GM12878 (cell line): Measurements from ENCODE around the gene BSN. TPM values are rescaled to one million over a fixed set of nuclear protein-coding genes. Genes with fewer than 3 reads are reported as not detected.

Experiments used
- ATAC-seq: fragments of 200-7000 bp; cut with Tn5 transposase; 3 replicates; pipeline ENCODE4 v1.9.1; 2020; ENCODE audit warnings: mild to moderate bottlenecking, moderate library complexity
- BruUV-seq: library from RNA; stranded (reverse); fragments of 400-500 nt; replicated peaks from 2 replicates; lab custom pipeline; 2021; lab: Mats Ljungman, UMichigan
- CTCF ChIA-PET: fragments of 300-600 bp; sonication (Branson Sonifier 250); formaldehyde crosslinking; extraction: SDS; loops from one replicate; lab custom pipeline; 2021; ENCODE audit warnings: inconsistent platforms; lab: Yijun Ruan, JAX
- POLR2A ChIA-PET: fragments of 350-600 bp; formaldehyde crosslinking; extraction: SDS; loops from one replicate; lab custom pipeline; 2021; ENCODE audit warnings: inconsistent platforms; lab: Charles Lee
- RAD21 ChIA-PET: fragments of 300-600 bp; sonication (Branson Sonifier 250); formaldehyde crosslinking; loops from one replicate; lab custom pipeline; 2023; ENCODE audit warnings: antibody characterized with exemption; ENCODE audit not compliant: unreplicated experiment; lab: Charles Lee
- SMC1A ChIA-PET: fragments of 300-600 bp; sonication (Branson Sonifier 250); formaldehyde crosslinking; loops from one replicate; lab custom pipeline; 2023; ENCODE audit not compliant: unreplicated experiment, uncharacterized antibody; lab: Charles Lee
- DNase-seq: peaks from one replicate; pipeline ENCODE4 v3.0.0-alpha.2; 2011; ENCODE audit warnings: low read depth, low spot score
- FAIRE-seq: peaks from 3 replicates; lab custom pipeline; 2011; peaks lifted over from hg19 to GRCh38; lab: Jason Lieb, UNC
- H2AFZ ChIP-seq: 2 replicates; pipeline ENCODE4 v1.6.0; 2011; ENCODE audit warnings: low read depth, low read length, control low read depth; ENCODE audit not compliant: control insufficient read depth
- H3K27ac ChIP-seq: 2 replicates; pipeline ENCODE4 v1.5.1; 2011; ENCODE audit warnings: control low read depth; ENCODE audit not compliant: control insufficient read depth, insufficient read depth
- H3K27me3 ChIP-seq, 2 experiments: replicated peaks in 1 of 2; 2 replicates each; pipeline versions ENCODE4 v1.6.0 to v1.6.1; 2011; ENCODE audit warnings: low read length in 1 of 2; ENCODE audit not compliant: control insufficient read depth in 2 of 2, insufficient read depth in 2 of 2
- H3K36me3 ChIP-seq, 2 experiments: 2 replicates each; pipeline ENCODE4 v1.5.1; 2011; ENCODE audit warnings: low read length in 1 of 2; ENCODE audit not compliant: control insufficient read depth in 2 of 2, insufficient read depth in 2 of 2
- H3K4me1 ChIP-seq: 2 replicates; pipeline ENCODE4 v1.6.1; 2011; ENCODE audit warnings: mild to moderate bottlenecking, low read length, moderate library complexity, mixed read lengths; ENCODE audit not compliant: control insufficient read depth, insufficient read depth
- H3K4me2 ChIP-seq: 2 replicates; pipeline ENCODE4 v1.6.0; 2011; ENCODE audit warnings: control low read depth; ENCODE audit not compliant: control insufficient read depth, insufficient read depth
- H3K4me3 ChIP-seq: fragments of 200-600 bp; sonication (generic); 2 replicates; pipeline ENCODE4 v1.5.1; 2016
- H3K79me2 ChIP-seq: 2 replicates; pipeline ENCODE4 v1.6.0; 2011; ENCODE audit warnings: low read length; ENCODE audit not compliant: control insufficient read depth, insufficient read depth
- H3K9ac ChIP-seq: 2 replicates; pipeline ENCODE4 v1.8.0; 2011; ENCODE audit warnings: low read length, control low read depth, mixed read lengths; ENCODE audit not compliant: control insufficient read depth, insufficient read depth
- H3K9me3 ChIP-seq: replicated peaks from 3 replicates; pipeline ENCODE4 v1.5.1; 2011; ENCODE audit warnings: mild to moderate bottlenecking, low read length; ENCODE audit not compliant: control insufficient read depth, insufficient read depth
- H4K20me1 ChIP-seq: 2 replicates; pipeline ENCODE4 v1.6.0; 2011; ENCODE audit not compliant: control insufficient read depth, insufficient read depth
- CREM ChIP-seq: IDR thresholded peaks from 2 replicates; pipeline ENCODE4 v1.6.1; 2014; ENCODE audit warnings: antibody characterized with exemption, low read depth
- FOS ChIP-seq: IDR thresholded peaks from 3 replicates; pipeline ENCODE4 v1.6.1; 2011; ENCODE audit warnings: borderline replicate concordance; ENCODE audit not compliant: insufficient read length; ENCODE audit errors: extremely low read depth
- KAT2A ChIP-seq: conservative IDR thresholded peaks from 2 replicates; pipeline ENCODE4 v1.6.1; 2011; ENCODE audit warnings: low read depth, low read length; ENCODE audit not compliant: control insufficient read depth
- MEF2B ChIP-seq: fragments of 450-650 bp; IDR thresholded peaks from 2 replicates; pipeline ENCODE4 v1.6.1; 2018; ENCODE audit warnings: mild to moderate bottlenecking, moderate library complexity; ENCODE audit not compliant: partially characterized antibody, poor library complexity, severe bottlenecking
- NR2F1 ChIP-seq: fragments of 450-650 bp; conservative IDR thresholded peaks from 2 replicates; pipeline ENCODE4 v1.6.1; 2017; ENCODE audit warnings: mild to moderate bottlenecking
- POLR2AphosphoS2 ChIP-seq: IDR thresholded peaks from 2 replicates; pipeline ENCODE4 v1.6.1; 2011; ENCODE audit warnings: low read depth, mild to moderate bottlenecking, low read length, improper control_type of control experiment, moderate library complexity
- POLR2AphosphoS5 ChIP-seq: IDR thresholded peaks from 2 replicates; pipeline ENCODE4 v1.6.1; 2011; ENCODE audit warnings: mild to moderate bottlenecking, low read length, inconsistent platforms
- SREBF2 ChIP-seq: IDR thresholded peaks from 2 replicates; pipeline ENCODE4 v1.6.1; 2012; ENCODE audit warnings: mild to moderate bottlenecking, low read length
- TAF1 ChIP-seq: IDR thresholded peaks from 2 replicates; pipeline ENCODE4 v1.6.1; 2011; ENCODE audit warnings: mild to moderate bottlenecking, low read depth, low read length, borderline replicate concordance
- WGBS: methylation state at CpG from one replicate; pipeline ENCODE4 v1.1.6; 2016; ENCODE audit warnings: low lambda C conversion rate; ENCODE audit not compliant: insufficient replicate concordance, insufficient coverage; ENCODE audit errors: missing lambda C conversion rate; 5-methylcytosine and 5-hydroxymethylcytosine counted together
- in situ Hi-C: fragments of 300-500 bp; cut with MboI; formaldehyde crosslinking; loops from 9 replicates; pipeline ENCODE4 v1.14.3; 2018; ENCODE audit warnings: mixed read lengths
- intact Hi-C: fragments of 100-400 bp; cut with micrococcal nuclease; formaldehyde crosslinking; loops from one replicate; pipeline ENCODE4 v1.14.2; 2022; ENCODE audit not compliant: unreplicated experiment
- polyA plus RNA-seq, 11 experiments: library from polyadenylated mRNA; depleted of rRNA in 4 of 11; unstranded in 6 of 11; stranded (reverse) in 5 of 11; fragments of >200 nt; fragmentation: Nextera tagmentation in 4 of 11; fragmentation: Illumina TruSeq in 1 of 11; extraction: Ambion mirVana in 4 of 11; extraction: Trizol in 1 of 11; gene quantifications; 1 replicate in 1 of 11; 2 replicates in 10 of 11; pipeline versions ENCODE4 v1.2.1 to v1.2.3, GENCODE V29; 2011 to 2016; ENCODE audit warnings: inconsistent platforms in 2 of 11, missing spikeins in 2 of 11, low read depth in 1 of 11
- total RNA-seq, 4 experiments: library from RNA; depleted of rRNA in 3 of 4; stranded (reverse); fragments of >200 nt in 3 of 4; fragmentation: Illumina TruSeq in 1 of 4; extraction: Trizol in 1 of 4; gene quantifications; 2 replicates each; pipeline versions ENCODE4 v1.2.1 to v1.2.3, GENCODE V29; 2013 to 2021
- TF ChIP-seq, protein P1 (sequence below): fragments of 150-350 bp; IDR thresholded peaks from 2 replicates; pipeline ENCODE4 v1.6.1; 2016; ENCODE audit warnings: low read depth, low read length
- TF ChIP-seq, protein P2 (sequence below): IDR thresholded peaks from 2 replicates; pipeline ENCODE4 v1.6.1; 2012; ENCODE audit warnings: mild to moderate bottlenecking, low read depth, low read length

BSN gene
- total and polyA plus RNA-seq, 10 of the 15 experiments (the other 5 are each of a cell fraction or from before 2014, with no cell fraction given): under 0.01 to 0.19 (median 0.05) TPM; not detected in 1

DNA sequence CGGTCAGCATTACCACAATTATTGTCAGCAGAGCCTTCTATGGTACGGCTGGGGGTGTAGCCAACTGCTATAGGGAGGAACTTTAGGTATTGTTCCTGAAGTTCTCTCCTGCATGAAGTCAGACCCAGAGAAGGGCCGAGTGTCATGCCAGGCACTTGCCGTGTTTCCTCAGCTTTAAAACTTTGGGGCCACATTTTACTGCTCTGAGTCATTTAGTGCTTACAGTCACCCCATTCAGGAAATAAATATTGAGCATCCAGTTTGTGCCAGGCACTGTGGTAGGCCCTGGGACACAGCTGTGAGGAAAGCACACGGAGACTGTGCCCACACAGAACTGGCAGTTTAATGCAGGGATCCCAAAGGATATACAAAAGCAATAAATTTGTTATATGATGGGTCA is 65.4 kb downstream of the BSN start:
- ChIA-PET SMC1A (no interaction called here), CTCF (interaction anchor here (1.7 kb wide), 1 partner anchor 80 kb away, joined by 6 read pairs; no protein-coding TSS in a partner anchor), POLR2A (interaction anchor here (0.5 kb wide), 1 partner anchor 852 kb away, joined by 3 read pairs; no protein-coding TSS in a partner anchor), RAD21 (no interaction called here)
- H3K27ac ChIP-seq: no peak overlapping the region
- H3K27me3 ChIP-seq: no peaks in the 10 kb centered on the region; a peak in 1 of 4 replicates
- no peak for FAIRE-seq
- TF ChIP-seq MEF2B: no peak
- no peak for TF ChIP-seq POLR2AphosphoS5
- TF ChIP-seq FOS: no peak
- ATAC-seq: no peak
- H4K20me1 ChIP-seq: no peaks in the 10 kb centered on the region
- H3K36me3 ChIP-seq: no peaks in the 10 kb centered on the region
- H3K9ac ChIP-seq: no peak overlapping the region
- no peak overlapping the region for H2AFZ ChIP-seq
- intact Hi-C loops (no loop called here), in situ Hi-C loops (no loop called here)
- no peak overlapping the region for H3K4me3 ChIP-seq
- H3K9me3 ChIP-seq: no peaks in the 10 kb centered on the region
- 7% methylated on average over 5 of the region's 5 CpGs for WGBS
- no peak for DNase-seq
- no peaks in the 10 kb centered on the region for H3K79me2 ChIP-seq
- BruUV-seq: no TSS peak
- H3K4me2 ChIP-seq: no peak overlapping the region
- H3K4me1 ChIP-seq: no peaks in the 10 kb centered on the region

DNA sequence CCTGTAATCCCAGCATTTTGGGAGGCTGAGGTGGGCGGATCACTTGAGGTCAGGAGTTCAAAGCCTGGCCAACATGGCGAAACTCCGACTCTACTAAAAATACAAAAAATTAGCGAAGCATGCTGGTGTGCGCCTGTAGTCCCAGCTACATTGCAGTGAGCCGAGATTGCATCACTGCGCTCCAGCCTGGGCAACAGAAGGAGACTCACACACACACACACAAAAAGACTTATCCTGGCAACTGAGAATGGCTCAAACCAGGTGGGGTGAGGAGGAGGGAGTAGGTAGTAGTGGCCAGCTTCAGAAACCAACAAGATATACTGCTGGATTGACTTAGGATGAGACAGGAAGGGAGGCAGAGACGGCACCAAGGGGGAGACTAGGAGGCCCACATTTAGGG is 66.5 kb downstream of the BSN start:
- intact Hi-C loops (no loop called here), in situ Hi-C loops (no loop called here)
- Histone ChIP-seq H3K27ac (no peak overlapping the region), H4K20me1 (no peaks in the 10 kb centered on the region), H3K9ac (no peak overlapping the region), H3K4me3 (no peak overlapping the region), H2AFZ (no peak overlapping the region), H3K4me2 (no peak overlapping the region), H3K27me3 (no peaks in the 10 kb centered on the region; a peak in 1 of 4 replicates), H3K79me2 (no peaks in the 10 kb centered on the region), H3K36me3 (no peaks in the 10 kb centered on the region), H3K4me1 (no peaks in the 10 kb centered on the region), H3K9me3 (no peaks in the 10 kb centered on the region)
- BruUV-seq: no TSS peak
- ChIA-PET CTCF (no interaction called here), POLR2A (no interaction called here), SMC1A (no interaction called here), RAD21 (no interaction called here)
- ATAC-seq: no peak
- FAIRE-seq: no peak
- DNase-seq: no peak
- 31% methylated on average over 8 of the region's 8 CpGs for WGBS
- TF ChIP-seq, protein P1, sequence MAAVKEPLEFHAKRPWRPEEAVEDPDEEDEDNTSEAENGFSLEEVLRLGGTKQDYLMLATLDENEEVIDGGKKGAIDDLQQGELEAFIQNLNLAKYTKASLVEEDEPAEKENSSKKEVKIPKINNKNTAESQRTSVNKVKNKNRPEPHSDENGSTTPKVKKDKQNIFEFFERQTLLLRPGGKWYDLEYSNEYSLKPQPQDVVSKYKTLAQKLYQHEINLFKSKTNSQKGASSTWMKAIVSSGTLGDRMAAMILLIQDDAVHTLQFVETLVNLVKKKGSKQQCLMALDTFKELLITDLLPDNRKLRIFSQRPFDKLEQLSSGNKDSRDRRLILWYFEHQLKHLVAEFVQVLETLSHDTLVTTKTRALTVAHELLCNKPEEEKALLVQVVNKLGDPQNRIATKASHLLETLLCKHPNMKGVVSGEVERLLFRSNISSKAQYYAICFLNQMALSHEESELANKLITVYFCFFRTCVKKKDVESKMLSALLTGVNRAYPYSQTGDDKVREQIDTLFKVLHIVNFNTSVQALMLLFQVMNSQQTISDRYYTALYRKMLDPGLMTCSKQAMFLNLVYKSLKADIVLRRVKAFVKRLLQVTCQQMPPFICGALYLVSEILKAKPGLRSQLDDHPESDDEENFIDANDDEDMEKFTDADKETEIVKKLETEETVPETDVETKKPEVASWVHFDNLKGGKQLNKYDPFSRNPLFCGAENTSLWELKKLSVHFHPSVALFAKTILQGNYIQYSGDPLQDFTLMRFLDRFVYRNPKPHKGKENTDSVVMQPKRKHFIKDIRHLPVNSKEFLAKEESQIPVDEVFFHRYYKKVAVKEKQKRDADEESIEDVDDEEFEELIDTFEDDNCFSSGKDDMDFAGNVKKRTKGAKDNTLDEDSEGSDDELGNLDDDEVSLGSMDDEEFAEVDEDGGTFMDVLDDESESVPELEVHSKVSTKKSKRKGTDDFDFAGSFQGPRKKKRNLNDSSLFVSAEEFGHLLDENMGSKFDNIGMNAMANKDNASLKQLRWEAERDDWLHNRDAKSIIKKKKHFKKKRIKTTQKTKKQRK: no peak
- TF ChIP-seq, protein P2, sequence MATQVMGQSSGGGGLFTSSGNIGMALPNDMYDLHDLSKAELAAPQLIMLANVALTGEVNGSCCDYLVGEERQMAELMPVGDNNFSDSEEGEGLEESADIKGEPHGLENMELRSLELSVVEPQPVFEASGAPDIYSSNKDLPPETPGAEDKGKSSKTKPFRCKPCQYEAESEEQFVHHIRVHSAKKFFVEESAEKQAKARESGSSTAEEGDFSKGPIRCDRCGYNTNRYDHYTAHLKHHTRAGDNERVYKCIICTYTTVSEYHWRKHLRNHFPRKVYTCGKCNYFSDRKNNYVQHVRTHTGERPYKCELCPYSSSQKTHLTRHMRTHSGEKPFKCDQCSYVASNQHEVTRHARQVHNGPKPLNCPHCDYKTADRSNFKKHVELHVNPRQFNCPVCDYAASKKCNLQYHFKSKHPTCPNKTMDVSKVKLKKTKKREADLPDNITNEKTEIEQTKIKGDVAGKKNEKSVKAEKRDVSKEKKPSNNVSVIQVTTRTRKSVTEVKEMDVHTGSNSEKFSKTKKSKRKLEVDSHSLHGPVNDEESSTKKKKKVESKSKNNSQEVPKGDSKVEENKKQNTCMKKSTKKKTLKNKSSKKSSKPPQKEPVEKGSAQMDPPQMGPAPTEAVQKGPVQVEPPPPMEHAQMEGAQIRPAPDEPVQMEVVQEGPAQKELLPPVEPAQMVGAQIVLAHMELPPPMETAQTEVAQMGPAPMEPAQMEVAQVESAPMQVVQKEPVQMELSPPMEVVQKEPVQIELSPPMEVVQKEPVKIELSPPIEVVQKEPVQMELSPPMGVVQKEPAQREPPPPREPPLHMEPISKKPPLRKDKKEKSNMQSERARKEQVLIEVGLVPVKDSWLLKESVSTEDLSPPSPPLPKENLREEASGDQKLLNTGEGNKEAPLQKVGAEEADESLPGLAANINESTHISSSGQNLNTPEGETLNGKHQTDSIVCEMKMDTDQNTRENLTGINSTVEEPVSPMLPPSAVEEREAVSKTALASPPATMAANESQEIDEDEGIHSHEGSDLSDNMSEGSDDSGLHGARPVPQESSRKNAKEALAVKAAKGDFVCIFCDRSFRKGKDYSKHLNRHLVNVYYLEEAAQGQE: no peak
- TF ChIP-seq MEF2B: no peak
- no peak for TF ChIP-seq POLR2AphosphoS2
- no peak for TF ChIP-seq NR2F1
- no peak for TF ChIP-seq CREM
- no peak for TF ChIP-seq KAT2A
- no peak for TF ChIP-seq TAF1
- TF ChIP-seq SREBF2: no peak
